Central memory CD8-positive, alpha-beta T cell (primary cell): Measurements from ENCODE around the gene PLSCR3.

Experiments
- ATAC-seq: fragments of 150-1000 bp; cut with Tn5 transposase; replicated peaks from 2 replicates; pipeline ENCODE4 v1.10.0; 2022; ENCODE audit warnings: mild to moderate bottlenecking, moderate FRiP score, moderate number of reproducible peaks; ENCODE audit not compliant: poor library complexity, severe bottlenecking; ENCODE audit errors: extremely low read depth
- DNase-seq, 2 donors: peaks; one replicate each; pipeline ENCODE4 v3.0.0; 2021; ENCODE audit warnings: low spot score in 2 of 2
- H3K27ac Mint-ChIP-seq: one replicate; pipeline ENCODE4 v1.8.0; 2022; ENCODE audit warnings: low read depth, mild to moderate bottlenecking, moderate library complexity, mixed read lengths
- H3K27me3 Mint-ChIP-seq: one replicate; pipeline ENCODE4 v1.8.0; 2022; ENCODE audit warnings: mixed read lengths
- H3K36me3 Mint-ChIP-seq: one replicate; pipeline ENCODE4 v1.8.0; 2022; ENCODE audit warnings: mild to moderate bottlenecking, moderate library complexity, mixed read lengths; ENCODE audit not compliant: insufficient read depth
- H3K4me1 Mint-ChIP-seq: one replicate; pipeline ENCODE4 v1.8.0; 2022; ENCODE audit warnings: mixed read lengths
- H3K4me3 Mint-ChIP-seq: one replicate; pipeline ENCODE4 v1.8.0; 2022; ENCODE audit warnings: mild to moderate bottlenecking, moderate library complexity, mixed read lengths
- H3K9me3 Mint-ChIP-seq: one replicate; pipeline ENCODE4 v1.8.0; 2022; ENCODE audit warnings: mixed read lengths

PLSCR3 gene

DNA sequence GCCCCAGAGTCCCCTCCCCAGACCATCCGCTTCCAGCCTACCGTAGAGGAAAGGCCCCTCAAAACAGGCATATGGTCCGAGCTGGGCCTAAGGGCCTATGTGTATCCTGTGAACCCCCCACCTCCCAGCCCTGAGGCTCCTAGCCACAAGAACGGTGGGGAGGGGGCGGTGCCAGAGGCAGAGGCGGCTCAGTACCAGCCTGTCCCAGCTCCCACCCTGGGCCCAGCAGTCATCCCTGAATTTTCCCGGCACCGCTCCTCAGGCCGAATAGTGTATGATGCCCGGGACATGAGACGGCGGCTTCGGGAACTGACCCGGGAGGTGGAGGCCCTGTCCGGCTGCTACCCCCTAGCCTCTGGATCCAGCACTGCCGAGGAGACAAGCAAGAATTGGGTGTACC lies 26.9 kb upstream of the PLSCR3 start:
- Mint-ChIP-seq H3K27me3 (peaks cover 11% of the 10 kb centered on the region), H3K4me1 (no peaks in the 10 kb centered on the region), H3K36me3 (peaks cover 2% of the 10 kb centered on the region), H3K27ac (no peak overlapping the region), H3K4me3 (no peak overlapping the region), H3K9me3 (no peaks in the 10 kb centered on the region)
- no peak for ATAC-seq
- no peak for DNase-seq

DNA sequence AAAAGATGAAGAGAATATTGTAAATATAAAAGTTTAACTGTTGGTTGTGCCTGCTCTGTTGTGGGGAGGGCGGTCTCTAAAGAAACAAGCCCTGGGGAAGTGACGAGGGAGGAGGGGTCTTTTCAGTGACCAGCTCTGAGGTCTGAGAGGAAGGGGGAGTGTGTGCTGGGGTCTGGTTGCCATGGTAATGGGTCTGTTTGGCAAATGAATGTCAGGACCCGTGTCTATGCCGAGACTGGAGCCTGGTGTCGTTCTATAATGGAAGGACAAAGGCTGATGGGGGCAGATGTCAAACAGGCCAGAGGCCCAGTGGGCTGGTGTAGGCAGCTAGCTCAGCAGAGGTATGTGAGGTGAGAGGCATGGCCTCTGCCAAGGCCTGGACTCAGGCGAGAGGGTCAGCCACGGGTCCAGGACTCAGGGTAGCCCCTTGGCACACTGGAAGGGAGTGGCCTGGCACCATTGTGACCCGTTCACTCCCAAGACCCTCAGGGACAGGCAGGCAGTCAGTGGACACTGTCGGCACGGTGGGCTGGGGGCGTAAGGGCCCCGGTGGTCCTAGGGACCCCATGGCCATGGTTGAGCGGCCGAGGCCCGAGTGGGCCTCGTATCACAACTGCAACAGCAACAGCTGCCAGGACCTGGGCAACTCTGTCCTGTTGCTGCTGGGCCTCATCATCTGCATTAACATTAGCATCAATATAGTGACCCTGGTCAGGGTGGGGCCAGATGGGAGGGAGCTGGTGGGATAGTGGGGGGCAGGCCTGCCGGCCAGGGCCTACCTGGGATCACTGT lies 25.7 kb upstream of the PLSCR3 start, which contains the start of gene SPEM1:
Gene SPEM1 (plus strand): TSS at position 506 of the 792 bp plus-strand sequence. CDS start 61 bp downstream, at position 567.
- peaks cover 11% of the 10 kb centered on the region for H3K27me3 Mint-ChIP-seq
- no peaks in the 10 kb centered on the region for H3K9me3 Mint-ChIP-seq
- no peaks in the 10 kb centered on the region for H3K4me1 Mint-ChIP-seq
- no peaks in the 10 kb centered on the region for H3K36me3 Mint-ChIP-seq
- ATAC-seq (no peak), DNase-seq (no peak)
- no peak within 1 kb of the TSS for H3K4me3 Mint-ChIP-seq
- no peak within 1 kb of the TSS for H3K27ac Mint-ChIP-seq

GRCh38 chr17:7418472-7419152 lies 24.3 kb upstream of the PLSCR3 start:
- no peak overlapping the region for H3K4me3 Mint-ChIP-seq
- peaks cover 11% of the 10 kb centered on the region for H3K27me3 Mint-ChIP-seq
- no peaks in the 10 kb centered on the region for H3K36me3 Mint-ChIP-seq
- H3K27ac Mint-ChIP-seq, result no peak overlapping the region
- ATAC-seq (no peak), DNase-seq (no peak)
- no peaks in the 10 kb centered on the region for H3K9me3 Mint-ChIP-seq
- no peaks in the 10 kb centered on the region for H3K4me1 Mint-ChIP-seq

DNA sequence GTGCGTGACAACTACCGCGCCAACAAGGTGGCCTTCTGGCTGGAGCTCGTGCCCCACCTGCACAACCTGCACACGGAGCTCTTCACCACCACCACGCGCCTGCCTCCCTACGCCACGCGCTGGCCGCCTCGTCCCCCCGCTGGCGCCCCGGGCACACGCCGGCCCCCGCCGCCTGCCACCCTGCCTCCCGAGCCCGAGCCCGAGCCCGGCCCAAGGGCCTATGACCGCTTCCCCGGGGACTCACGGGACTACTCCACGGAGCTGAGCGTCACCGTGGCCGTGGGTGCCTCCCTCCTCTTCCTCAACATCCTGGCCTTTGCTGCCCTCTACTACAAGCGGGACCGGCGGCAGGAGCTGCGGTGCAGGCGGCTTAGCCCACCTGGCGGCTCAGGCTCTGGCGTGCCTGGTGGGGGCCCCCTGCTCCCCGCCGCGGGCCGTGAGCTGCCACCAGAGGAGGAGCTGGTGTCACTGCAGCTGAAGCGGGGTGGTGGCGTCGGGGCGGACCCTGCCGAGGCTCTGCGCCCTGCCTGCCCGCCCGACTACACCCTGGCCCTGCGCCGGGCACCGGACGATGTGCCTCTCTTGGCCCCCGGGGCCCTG lies 22.8 kb upstream of the PLSCR3 start:
- ATAC-seq (no peak), DNase-seq (no peak)
- Mint-ChIP-seq H3K27me3 (peaks cover 11% of the 10 kb centered on the region), H3K9me3 (no peaks in the 10 kb centered on the region), H3K4me3 (no peak overlapping the region), H3K4me1 (no peaks in the 10 kb centered on the region), H3K36me3 (peaks cover 2% of the 10 kb centered on the region), H3K27ac (no peak overlapping the region)

GRCh38 chr17:7416323-7416722 lies 22.0 kb upstream of the PLSCR3 start:
- no peak overlapping the region for H3K27ac Mint-ChIP-seq
- ATAC-seq, result no peak

GRCh38 chr17:7415784-7416183 lies 21.5 kb upstream of the PLSCR3 start:
- peaks cover 11% of the 10 kb centered on the region for H3K27me3 Mint-ChIP-seq
- H3K9me3 Mint-ChIP-seq, result no peaks in the 10 kb centered on the region
- ATAC-seq, result no peak
- H3K27ac Mint-ChIP-seq, result no peak overlapping the region
- peaks cover 2% of the 10 kb centered on the region for H3K36me3 Mint-ChIP-seq
- DNase-seq, result no peak
- H3K4me1 Mint-ChIP-seq, result no peaks in the 10 kb centered on the region
- no peak overlapping the region for H3K4me3 Mint-ChIP-seq

More at GRCh38 chr17:7416323-7416722, 22.0 kb upstream of the PLSCR3 start:
- peaks cover 2% of the 10 kb centered on the region for H3K36me3 Mint-ChIP-seq
- no peaks in the 10 kb centered on the region for H3K4me1 Mint-ChIP-seq
- no peak overlapping the region for H3K4me3 Mint-ChIP-seq
- no peak for DNase-seq
- peaks cover 11% of the 10 kb centered on the region for H3K27me3 Mint-ChIP-seq
- no peaks in the 10 kb centered on the region for H3K9me3 Mint-ChIP-seq

GRCh38 chr17:7414837-7415236 lies 20.5 kb upstream of the PLSCR3 start:
- H3K4me3 Mint-ChIP-seq, result no peak overlapping the region
- DNase-seq (no peak), ATAC-seq (no peak)
- H3K27me3 Mint-ChIP-seq, result peaks cover 11% of the 10 kb centered on the region
- peaks cover 2% of the 10 kb centered on the region for H3K36me3 Mint-ChIP-seq
- no peaks in the 10 kb centered on the region for H3K9me3 Mint-ChIP-seq
- no peak overlapping the region for H3K27ac Mint-ChIP-seq
- no peaks in the 10 kb centered on the region for H3K4me1 Mint-ChIP-seq

DNA sequence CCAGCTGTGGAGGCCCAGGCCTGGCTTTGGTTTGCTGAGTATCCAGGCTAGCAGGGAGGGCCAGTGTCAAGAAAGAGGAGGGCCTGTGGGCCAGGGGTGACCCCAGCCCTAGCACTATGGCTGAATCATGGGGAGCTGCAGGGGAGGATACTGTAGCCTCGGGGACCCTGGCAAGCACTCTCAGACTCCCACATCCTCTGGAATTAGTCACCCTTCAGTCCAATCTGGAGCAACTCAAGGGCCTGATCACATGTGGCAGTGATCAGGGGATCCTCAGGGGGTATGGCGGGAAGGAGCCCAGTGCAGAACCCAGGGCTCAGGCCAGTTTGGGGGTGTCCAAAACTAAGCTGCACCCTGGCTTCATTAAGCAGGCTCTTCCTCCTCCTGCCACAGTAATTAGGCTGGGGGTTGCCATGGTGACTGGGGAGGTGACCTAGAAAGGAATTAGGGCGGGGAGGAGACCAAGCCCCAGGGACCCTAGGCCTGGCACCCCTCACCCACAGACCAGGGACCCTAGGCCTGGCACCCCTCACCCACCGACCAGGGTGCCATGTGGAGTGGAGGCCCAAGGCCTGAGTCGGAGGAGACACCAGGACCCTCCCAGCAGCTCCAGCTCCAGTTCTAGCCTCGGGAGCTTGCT lies 19.1 kb upstream of the PLSCR3 start:
- H3K4me3 Mint-ChIP-seq, result no peak overlapping the region
- H3K4me1 Mint-ChIP-seq, result no peaks in the 10 kb centered on the region
- H3K36me3 Mint-ChIP-seq, result peaks cover 2% of the 10 kb centered on the region
- ATAC-seq, result no peak
- H3K27ac Mint-ChIP-seq, result no peak overlapping the region
- DNase-seq, result no peak
- no peaks in the 10 kb centered on the region for H3K27me3 Mint-ChIP-seq
- no peaks in the 10 kb centered on the region for H3K9me3 Mint-ChIP-seq

DNA sequence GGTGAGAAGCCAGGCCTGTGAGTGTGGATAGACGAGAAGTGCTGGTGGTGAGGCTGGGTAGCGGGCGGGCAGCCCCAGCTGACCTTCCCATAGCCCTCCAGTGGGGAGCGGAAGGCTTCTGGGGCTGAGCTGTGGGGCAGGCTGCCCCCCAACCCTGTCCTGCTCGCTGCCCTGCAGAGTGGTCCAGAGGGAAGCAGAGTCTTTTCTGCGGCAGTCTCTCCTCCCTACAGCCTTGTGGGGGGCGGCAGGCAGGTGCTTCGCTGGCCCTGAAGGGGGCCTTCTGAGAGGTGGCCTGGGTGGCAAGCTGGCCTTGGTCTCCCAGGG lies 17.1 kb upstream of the PLSCR3 start:
- Mint-ChIP-seq H3K27ac (no peak overlapping the region), H3K4me3 (no peak overlapping the region), H3K36me3 (peaks cover 3% of the 10 kb centered on the region), H3K27me3 (no peaks in the 10 kb centered on the region), H3K9me3 (no peaks in the 10 kb centered on the region), H3K4me1 (no peaks in the 10 kb centered on the region)
- DNase-seq, result no peak
- ATAC-seq, result no peak

- Mint-ChIP-seq H3K36me3 (peaks cover 3% of the 10 kb centered on the region), H3K9me3 (no peaks in the 10 kb centered on the region)
Measured at GRCh38 chr17:7410634-7411426, 16.5 kb upstream of the PLSCR3 start.

DNA sequence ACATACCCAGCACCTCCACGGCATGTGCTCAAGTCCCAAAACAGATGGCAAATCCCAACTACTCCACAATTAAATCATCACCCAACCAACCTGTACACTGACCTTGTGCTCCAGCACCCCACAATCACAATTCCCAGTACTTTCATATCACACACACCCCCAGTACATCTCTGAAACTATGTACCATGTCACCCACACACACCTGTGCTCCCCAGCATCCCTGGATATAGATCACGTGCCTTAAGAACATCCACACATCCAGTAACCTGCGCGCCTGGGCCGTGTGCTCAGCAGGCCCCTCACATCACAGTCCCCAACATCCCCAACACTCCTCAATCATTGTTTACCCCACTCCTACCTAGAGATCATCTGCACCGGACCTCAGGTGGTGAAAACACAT lies 15.4 kb upstream of the PLSCR3 start:
- Mint-ChIP-seq H3K36me3 (peaks cover 3% of the 10 kb centered on the region), H3K4me1 (no peaks in the 10 kb centered on the region), H3K27ac (no peak overlapping the region), H3K4me3 (no peak overlapping the region), H3K27me3 (no peaks in the 10 kb centered on the region), H3K9me3 (no peaks in the 10 kb centered on the region)
- DNase-seq, result no peak
- ATAC-seq, result no peak

More at GRCh38 chr17:7410634-7411426, 16.5 kb upstream of the PLSCR3 start:
- DNase-seq (no peak), ATAC-seq (no peak)
- H3K27me3 Mint-ChIP-seq, result no peaks in the 10 kb centered on the region
- no peaks in the 10 kb centered on the region for H3K4me1 Mint-ChIP-seq
- H3K4me3 Mint-ChIP-seq, result no peak overlapping the region
- H3K27ac Mint-ChIP-seq, result no peak overlapping the region

- no peak for DNase-seq
- H3K9me3 Mint-ChIP-seq, result no peaks in the 10 kb centered on the region
- peak overlapping the region; percentile 14 for H3K4me3 Mint-ChIP-seq
- ATAC-seq, result no peak
- H3K36me3 Mint-ChIP-seq, result peaks cover 7% of the 10 kb centered on the region
- H3K27me3 Mint-ChIP-seq, result no peaks in the 10 kb centered on the region
- H3K4me1 Mint-ChIP-seq, result peaks cover 7% of the 10 kb centered on the region
- no peak overlapping the region for H3K27ac Mint-ChIP-seq
Measured at GRCh38 chr17:7408863-7409262, 14.5 kb upstream of the PLSCR3 start.
